PC-3 (cell line): ENCODE measurements around the gene SOX6. TPM values are rescaled to one million over a fixed set of nuclear protein-coding genes. Genes with fewer than 3 reads are reported as not detected.

Experiments used
- ATAC-seq: fragments of 200-7000 bp; cut with Tn5 transposase; 2 replicates; pipeline ENCODE4 v1.9.1; 2020; ENCODE audit warnings: mild to moderate bottlenecking, moderate library complexity
- BruUV-seq: library from RNA; stranded (reverse); fragments of 400-500 nt; replicated peaks from 2 replicates; lab custom pipeline; 2021; lab: Mats Ljungman, UMichigan
- CTCF ChIA-PET: fragments of 300-600 bp; sonication (Branson Sonifier 250); formaldehyde crosslinking; loops from one replicate; lab custom pipeline; 2022; ENCODE audit warnings: antibody characterized with exemption; lab: Charles Lee
- POLR2A ChIA-PET: fragments of 300-600 bp; sonication (Branson Sonifier 250); formaldehyde crosslinking; loops from one replicate; lab custom pipeline; 2022; ENCODE audit warnings: antibody characterized with exemption; ENCODE audit not compliant: unreplicated experiment; lab: Charles Lee
- DNase-seq: peaks from one replicate; pipeline ENCODE4 v3.0.0-alpha.2; 2015
- H2AFZ ChIP-seq: fragments of 300-600 bp; sonication (generic); 2 replicates; pipeline ENCODE4 v1.6.0; 2016; ENCODE audit warnings: antibody characterized with exemption, low read length
- H3F3A ChIP-seq: fragments of 300-600 bp; sonication (generic); one replicate; pipeline ENCODE4 v1.6.0; 2017; ENCODE audit warnings: antibody characterized with exemption, low read length, control low read depth, mild to moderate bottlenecking; ENCODE audit not compliant: unreplicated experiment
- H3K27ac ChIP-seq: fragments of 300-600 bp; sonication (generic); 2 replicates; pipeline ENCODE4 v1.5.1; 2016; ENCODE audit warnings: mild to moderate bottlenecking, low read length
- H3K27me3 ChIP-seq: fragments of 300-600 bp; sonication (generic); 2 replicates; pipeline ENCODE4 v1.6.1; 2016; ENCODE audit warnings: low read length, mixed read lengths
- H3K36me3 ChIP-seq: fragments of 300-600 bp; sonication (generic); 2 replicates; pipeline ENCODE4 v1.6.1; 2016; ENCODE audit warnings: low read depth, mixed run types, low read length, mixed read lengths
- H3K4me1 ChIP-seq: fragments of 300-600 bp; sonication (generic); 2 replicates; pipeline ENCODE4 v1.5.1; 2016; ENCODE audit warnings: low read length; ENCODE audit not compliant: insufficient read depth
- H3K4me2 ChIP-seq: fragments of 300-600 bp; sonication (generic); 2 replicates; pipeline ENCODE4 v1.6.0; 2016; ENCODE audit warnings: low read length
- H3K4me3 ChIP-seq: fragments of 300-600 bp; sonication (generic); 2 replicates; pipeline ENCODE4 v1.5.1; 2016; ENCODE audit warnings: mild to moderate bottlenecking, low read length, mixed read lengths
- H3K79me2 ChIP-seq: fragments of 300-600 bp; sonication (generic); 2 replicates; pipeline ENCODE4 v1.6.1; 2017; ENCODE audit warnings: low read length, mixed read lengths
- H3K9ac ChIP-seq: fragments of 300-600 bp; sonication (generic); 2 replicates; pipeline ENCODE4 v1.6.0; 2016; ENCODE audit warnings: mild to moderate bottlenecking, low read length
- H3K9me2 ChIP-seq: fragments of 300-600 bp; sonication (generic); replicated peaks from 2 replicates; pipeline ENCODE4 v1.6.1; 2016; ENCODE audit warnings: mixed run types, low read length, mixed read lengths
- H3K9me3 ChIP-seq: fragments of 300-600 bp; sonication (generic); 2 replicates; pipeline ENCODE4 v1.6.1; 2016; ENCODE audit warnings: low read length, mixed read lengths
- H4K20me1 ChIP-seq: fragments of 300-600 bp; sonication (generic); 2 replicates; pipeline ENCODE4 v1.6.1; 2016; ENCODE audit warnings: low read length, mixed read lengths
- EZH2 ChIP-seq: fragments of 300-600 bp; sonication (generic); IDR thresholded peaks from one replicate; pipeline ENCODE4 v1.6.1; 2017; ENCODE audit warnings: antibody characterized with exemption, mild to moderate bottlenecking, low read length; ENCODE audit not compliant: unreplicated experiment
- EZH2phosphoT487 ChIP-seq: fragments of 300-600 bp; sonication (generic); IDR thresholded peaks from 2 replicates; pipeline ENCODE4 v1.6.1; 2018; ENCODE audit warnings: mild to moderate bottlenecking, antibody characterized with exemption, low read length, borderline replicate concordance
- intact Hi-C: fragments of 100-400 bp; cut with micrococcal nuclease; formaldehyde crosslinking; loops from 2 replicates; pipeline ENCODE4 v1.9.0; 2023
- total RNA-seq: library from RNA; depleted of rRNA; stranded (reverse); fragments of >200 nt; gene quantifications from 2 replicates; pipeline ENCODE4 v1.2.3, GENCODE V29; 2014
- TF ChIP-seq, protein P1 (sequence below): fragments of 300-600 bp; sonication (generic); conservative IDR thresholded peaks from 2 replicates; pipeline ENCODE4 v1.5.1; 2017; ENCODE audit warnings: antibody characterized with exemption, low read depth, mild to moderate bottlenecking, low read length

The SOX6 gene
- total RNA-seq, 1 experiment from 2014 or later = not detected

- no peak for TF ChIP-seq EZH2phosphoT487
- TF ChIP-seq EZH2 = no peak
- TF ChIP-seq, protein P1, sequence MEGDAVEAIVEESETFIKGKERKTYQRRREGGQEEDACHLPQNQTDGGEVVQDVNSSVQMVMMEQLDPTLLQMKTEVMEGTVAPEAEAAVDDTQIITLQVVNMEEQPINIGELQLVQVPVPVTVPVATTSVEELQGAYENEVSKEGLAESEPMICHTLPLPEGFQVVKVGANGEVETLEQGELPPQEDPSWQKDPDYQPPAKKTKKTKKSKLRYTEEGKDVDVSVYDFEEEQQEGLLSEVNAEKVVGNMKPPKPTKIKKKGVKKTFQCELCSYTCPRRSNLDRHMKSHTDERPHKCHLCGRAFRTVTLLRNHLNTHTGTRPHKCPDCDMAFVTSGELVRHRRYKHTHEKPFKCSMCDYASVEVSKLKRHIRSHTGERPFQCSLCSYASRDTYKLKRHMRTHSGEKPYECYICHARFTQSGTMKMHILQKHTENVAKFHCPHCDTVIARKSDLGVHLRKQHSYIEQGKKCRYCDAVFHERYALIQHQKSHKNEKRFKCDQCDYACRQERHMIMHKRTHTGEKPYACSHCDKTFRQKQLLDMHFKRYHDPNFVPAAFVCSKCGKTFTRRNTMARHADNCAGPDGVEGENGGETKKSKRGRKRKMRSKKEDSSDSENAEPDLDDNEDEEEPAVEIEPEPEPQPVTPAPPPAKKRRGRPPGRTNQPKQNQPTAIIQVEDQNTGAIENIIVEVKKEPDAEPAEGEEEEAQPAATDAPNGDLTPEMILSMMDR = no peak
- no peak for ATAC-seq
- no TSS peak for BruUV-seq
- no peak overlapping the region for H2AFZ ChIP-seq
- no peak overlapping the region for H3K27ac ChIP-seq
- ChIA-PET POLR2A (no interaction called here), CTCF (no interaction called here)
- no peaks in the 10 kb centered on the region for H3K4me1 ChIP-seq
- H3K4me3 ChIP-seq = no peak overlapping the region
- no peaks in the 10 kb centered on the region for H3F3A ChIP-seq
- 0 out of 2 replicates have a peak, but pooled peaks cover 4% of the 10 kb centered on the region for H3K9me3 ChIP-seq
- no peak overlapping the region for H3K9ac ChIP-seq
- H3K36me3 ChIP-seq = no peaks in the 10 kb centered on the region
- H3K9me2 ChIP-seq = no peaks in the 10 kb centered on the region
- intact Hi-C loops = no loop called here
- no peaks in the 10 kb centered on the region for H3K27me3 ChIP-seq
- no peak overlapping the region for H3K4me2 ChIP-seq
- peak; percentile 4 for DNase-seq
- no peaks in the 10 kb centered on the region for H3K79me2 ChIP-seq
- no peaks in the 10 kb centered on the region for H4K20me1 ChIP-seq
Measured at GRCh38 chr11:16155448-16155847, 200.9 kb downstream of the SOX6 start.

- Histone ChIP-seq H3K4me2 (peak overlapping the region; percentile 22; the same call in 1 of the 2 replicates), H4K20me1 (no peaks in the 10 kb centered on the region), H3K4me3 (no peak overlapping the region), H3K79me2 (no peaks in the 10 kb centered on the region), H2AFZ (no peak overlapping the region), H3K27ac (no peak overlapping the region), H3K9me2 (no peaks in the 10 kb centered on the region), H3F3A (no peaks in the 10 kb centered on the region), H3K9ac (no peak overlapping the region), H3K9me3 (0 out of 2 replicates have a peak, but pooled peaks cover 4% of the 10 kb centered on the region), H3K4me1 (no peaks in the 10 kb centered on the region), H3K27me3 (no peaks in the 10 kb centered on the region), H3K36me3 (no peaks in the 10 kb centered on the region)
- BruUV-seq = no TSS peak
- intact Hi-C loops = no loop called here
- peak; percentile 57 for DNase-seq
- POLR2A ChIA-PET = no interaction called here
- no peak for ATAC-seq
- TF ChIP-seq, protein P1 = no peak
- no peak for TF ChIP-seq EZH2
- TF ChIP-seq EZH2phosphoT487 = no peak
- CTCF ChIA-PET = no interaction called here
Measured at GRCh38 chr11:16154715-16155396, 201.5 kb downstream of the SOX6 start.

GRCh38 chr11:16153951-16154350 is 202.4 kb downstream of the SOX6 start:
- 0 out of 2 replicates have a peak, but pooled peaks cover 4% of the 10 kb centered on the region for H3K9me3 ChIP-seq
- H2AFZ ChIP-seq = no peak overlapping the region
- peak overlapping the region; percentile 22; the same call in 1 of the 2 replicates for H3K4me2 ChIP-seq
- BruUV-seq = no TSS peak
- peak; percentile 19 for DNase-seq
- H3K79me2 ChIP-seq = no peaks in the 10 kb centered on the region
- ChIA-PET POLR2A (no interaction called here), CTCF (no interaction called here)
- no peak for ATAC-seq
- H4K20me1 ChIP-seq = no peaks in the 10 kb centered on the region
- H3K9me2 ChIP-seq = no peaks in the 10 kb centered on the region
- no peaks in the 10 kb centered on the region for H3K27me3 ChIP-seq
- no peak overlapping the region for H3K27ac ChIP-seq
- no peaks in the 10 kb centered on the region for H3F3A ChIP-seq
- TF ChIP-seq, protein P1 = no peak
- TF ChIP-seq EZH2 (no peak), EZH2phosphoT487 (no peak)
- no peak overlapping the region for H3K4me3 ChIP-seq
- H3K36me3 ChIP-seq = no peaks in the 10 kb centered on the region
- H3K9ac ChIP-seq = no peak overlapping the region
- intact Hi-C loops = no loop called here
- H3K4me1 ChIP-seq = no peaks in the 10 kb centered on the region
